Astrocyte (in vitro differentiated cells and primary cell): ENCODE measurements around the gene ITGAV. TPM values are rescaled to one million over a fixed set of nuclear protein-coding genes. Genes with fewer than 3 reads are reported as not detected.

Experiments used
- DNase-seq: peaks from one replicate; pipeline ENCODE4 v3.0.0-alpha.2; 2010; ENCODE audit warnings: low read depth
- FAIRE-seq: peaks from 2 replicates; lab custom pipeline; 2011; peaks lifted over from hg19 to GRCh38; lab: Jason Lieb, UNC
- H2AFZ ChIP-seq: 2 replicates; pipeline ENCODE4 v1.6.0; 2012; ENCODE audit warnings: low read depth, low read length, inconsistent platforms
- H3K27ac ChIP-seq: 2 replicates; pipeline ENCODE4 v1.5.1; 2011; ENCODE audit warnings: low read depth, low read length, inconsistent platforms
- H3K27me3 ChIP-seq: 2 replicates; pipeline ENCODE4 v1.6.0; 2011; ENCODE audit warnings: low read length, inconsistent platforms; ENCODE audit not compliant: insufficient read depth
- H3K36me3 ChIP-seq: 2 replicates; pipeline ENCODE4 v1.5.1; 2011; ENCODE audit warnings: low read length, inconsistent platforms; ENCODE audit not compliant: insufficient read depth
- H3K4me1 ChIP-seq: 2 replicates; pipeline ENCODE4 v1.5.1; 2011; ENCODE audit warnings: low read length, inconsistent platforms; ENCODE audit not compliant: insufficient read depth
- H3K4me2 ChIP-seq: 2 replicates; pipeline ENCODE4 v1.6.0; 2012; ENCODE audit warnings: low read length, inconsistent platforms
- H3K4me3 ChIP-seq: 2 replicates; pipeline ENCODE4 v1.5.1; 2011; ENCODE audit warnings: low read depth, mild to moderate bottlenecking, low read length, inconsistent platforms; ENCODE audit not compliant: insufficient read depth
- H3K79me2 ChIP-seq: 2 replicates; pipeline ENCODE4 v1.6.0; 2012; ENCODE audit warnings: mild to moderate bottlenecking, low read length, inconsistent platforms; ENCODE audit not compliant: insufficient read depth
- H3K9ac ChIP-seq: 2 replicates; pipeline ENCODE4 v1.6.0; 2012; ENCODE audit warnings: mild to moderate bottlenecking, low read length, inconsistent platforms
- H3K9me3 ChIP-seq: 2 replicates; pipeline ENCODE4 v1.5.1; 2012; ENCODE audit warnings: low read depth, mild to moderate bottlenecking, low read length, inconsistent platforms; ENCODE audit not compliant: insufficient read depth
- H4K20me1 ChIP-seq: 2 replicates; pipeline ENCODE4 v1.6.0; 2012; ENCODE audit warnings: low read length, inconsistent platforms; ENCODE audit not compliant: insufficient read depth
- H3K27ac Mint-ChIP-seq: one replicate; pipeline ENCODE4 v1.8.0; 2021; ENCODE audit warnings: mild to moderate bottlenecking, mixed read lengths; ENCODE audit not compliant: unreplicated experiment
- H3K27me3 Mint-ChIP-seq: one replicate; pipeline ENCODE4 v1.8.0; 2021; ENCODE audit warnings: low read depth, mixed read lengths; ENCODE audit not compliant: unreplicated experiment
- H3K36me3 Mint-ChIP-seq: one replicate; pipeline ENCODE4 v1.8.0; 2021; ENCODE audit warnings: low read depth, mixed read lengths; ENCODE audit not compliant: unreplicated experiment
- H3K4me1 Mint-ChIP-seq: one replicate; pipeline ENCODE4 v1.8.0; 2021; ENCODE audit warnings: low read depth, mixed read lengths; ENCODE audit not compliant: unreplicated experiment
- H3K4me3 Mint-ChIP-seq: one replicate; pipeline ENCODE4 v1.8.0; 2021; ENCODE audit warnings: mild to moderate bottlenecking, moderate library complexity, mixed read lengths; ENCODE audit not compliant: unreplicated experiment
- H3K9me3 Mint-ChIP-seq: one replicate; pipeline ENCODE4 v1.8.0; 2021; ENCODE audit warnings: mild to moderate bottlenecking, mixed read lengths; ENCODE audit not compliant: unreplicated experiment
- CTCF ChIP-seq: IDR thresholded peaks from 2 replicates; pipeline ENCODE4 v1.5.1; 2011; ENCODE audit warnings: low read depth, mild to moderate bottlenecking, inconsistent platforms, low read length, moderate library complexity; ENCODE audit not compliant: insufficient read depth
- EZH2 ChIP-seq: IDR thresholded peaks from 2 replicates; pipeline ENCODE4 v1.6.1; 2012; ENCODE audit warnings: mild to moderate bottlenecking, low read length, inconsistent platforms; ENCODE audit not compliant: insufficient read depth
- total RNA-seq: library from RNA; stranded (reverse); gene quantifications from 2 replicates; pipeline ENCODE4 v1.2.1, GENCODE V29; 2021

ITGAV gene
- total RNA-seq, 1 donor from 2014 or later = 661 TPM

GRCh38 chr2:186669146-186669545 is 79.3 kb downstream of the ITGAV start:
- Histone ChIP-seq H2AFZ (no peak overlapping the region), H3K4me2 (no peak overlapping the region), H3K79me2 (no peaks in the 10 kb centered on the region), H3K36me3 (peaks cover 82% of the 10 kb centered on the region), H3K9ac (no peak overlapping the region), H3K27me3 (no peaks in the 10 kb centered on the region), H4K20me1 (peaks cover 10% of the 10 kb centered on the region), H3K4me3 (no peak overlapping the region), H3K9me3 (no peaks in the 10 kb centered on the region), H3K27ac (no peak overlapping the region), H3K4me1 (no peaks in the 10 kb centered on the region)
- no peaks in the 10 kb centered on the region for H3K27me3 Mint-ChIP-seq
- peaks cover 8% of the 10 kb centered on the region for H3K4me1 Mint-ChIP-seq
- TF ChIP-seq EZH2 = no peak
- TF ChIP-seq CTCF = no peak
- H3K4me3 Mint-ChIP-seq = no peak overlapping the region
- FAIRE-seq (peak; percentile 49), DNase-seq (no peak)
- H3K36me3 Mint-ChIP-seq = peaks cover 41% of the 10 kb centered on the region
- no peak overlapping the region for H3K27ac Mint-ChIP-seq
- H3K9me3 Mint-ChIP-seq = no peaks in the 10 kb centered on the region

DNA sequence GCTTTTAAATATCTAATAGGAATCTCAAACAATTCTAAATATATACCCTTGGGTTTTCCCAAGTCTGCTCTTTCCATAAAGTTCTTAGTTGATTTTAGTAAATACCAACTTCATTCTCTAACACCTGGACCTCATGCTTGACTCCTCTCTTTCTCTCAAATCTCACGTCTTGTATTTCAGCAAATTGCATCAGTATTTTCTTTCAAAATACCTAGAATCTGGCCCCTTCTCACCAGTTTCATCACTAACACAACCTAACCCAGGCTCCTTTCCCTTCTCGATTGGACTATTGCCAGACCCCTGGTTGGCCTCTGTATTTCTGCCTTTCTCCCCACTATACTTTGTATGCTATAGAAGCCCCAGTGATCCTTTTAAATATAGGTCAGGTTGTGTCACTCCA is 81.0 kb downstream of the ITGAV start:
- H3K4me2 ChIP-seq = no peak overlapping the region
- TF ChIP-seq EZH2 = no peak
- TF ChIP-seq CTCF = no peak
- H3K36me3 ChIP-seq = peaks cover 80% of the 10 kb centered on the region
- H3K27ac Mint-ChIP-seq = peak overlapping the region; percentile 64
- no peak for FAIRE-seq
- H2AFZ ChIP-seq = no peak overlapping the region
- H3K79me2 ChIP-seq = no peaks in the 10 kb centered on the region
- peaks cover 23% of the 10 kb centered on the region for H4K20me1 ChIP-seq
- H3K4me1 Mint-ChIP-seq = peaks cover 8% of the 10 kb centered on the region
- H3K9ac ChIP-seq = no peak overlapping the region
- no peaks in the 10 kb centered on the region for H3K9me3 Mint-ChIP-seq
- H3K9me3 ChIP-seq = no peaks in the 10 kb centered on the region
- no peaks in the 10 kb centered on the region for H3K4me1 ChIP-seq
- no peak overlapping the region for H3K27ac ChIP-seq
- DNase-seq = no peak
- no peaks in the 10 kb centered on the region for H3K27me3 Mint-ChIP-seq
- no peak overlapping the region for H3K4me3 ChIP-seq
- H3K27me3 ChIP-seq = no peaks in the 10 kb centered on the region
- no peak overlapping the region for H3K4me3 Mint-ChIP-seq
- peaks cover 41% of the 10 kb centered on the region for H3K36me3 Mint-ChIP-seq

DNA sequence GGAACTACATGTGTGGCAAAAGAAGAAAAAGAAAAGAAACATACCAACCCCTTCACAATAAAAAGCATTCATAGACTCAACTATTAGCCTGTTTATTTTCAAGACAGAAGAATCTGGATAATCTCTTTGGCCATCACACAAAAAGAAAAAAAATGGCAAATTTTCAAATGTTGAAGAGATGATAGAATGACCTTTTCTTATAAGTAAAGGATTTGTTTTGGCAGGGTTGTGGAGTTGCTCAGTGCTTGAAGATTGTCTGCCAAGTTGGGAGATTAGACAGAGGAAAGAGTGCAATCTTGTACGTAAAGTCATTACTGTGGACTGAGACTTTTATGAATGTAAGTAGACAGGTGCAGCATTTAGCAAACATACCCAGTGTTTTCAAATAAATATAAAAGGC is 85.5 kb downstream of the ITGAV start:
- no peaks in the 10 kb centered on the region for H3K9me3 Mint-ChIP-seq
- no peak overlapping the region for H3K4me2 ChIP-seq
- peaks cover 13% of the 10 kb centered on the region for H4K20me1 ChIP-seq
- H2AFZ ChIP-seq = no peak overlapping the region
- peaks cover 67% of the 10 kb centered on the region for H3K36me3 ChIP-seq
- H3K27ac ChIP-seq = no peak overlapping the region
- no peaks in the 10 kb centered on the region for H3K9me3 ChIP-seq
- H3K27ac Mint-ChIP-seq = no peak overlapping the region
- H3K4me3 ChIP-seq = no peak overlapping the region
- no peak overlapping the region for H3K9ac ChIP-seq
- TF ChIP-seq EZH2 = no peak
- TF ChIP-seq CTCF = no peak
- no peaks in the 10 kb centered on the region for H3K79me2 ChIP-seq
- H3K36me3 Mint-ChIP-seq = peaks cover 34% of the 10 kb centered on the region
- H3K4me3 Mint-ChIP-seq = no peak overlapping the region
- peaks cover 9% of the 10 kb centered on the region for H3K4me1 Mint-ChIP-seq
- no peaks in the 10 kb centered on the region for H3K27me3 ChIP-seq
- DNase-seq (peak; percentile 60), FAIRE-seq (no peak)
- no peaks in the 10 kb centered on the region for H3K27me3 Mint-ChIP-seq
- no peaks in the 10 kb centered on the region for H3K4me1 ChIP-seq
